ENCODE measurements around the gene PTPRG.
A peak's percentile ranks its signal among the peaks of the same experiment; 100 is the strongest.

Gene PTPRG

DNA sequence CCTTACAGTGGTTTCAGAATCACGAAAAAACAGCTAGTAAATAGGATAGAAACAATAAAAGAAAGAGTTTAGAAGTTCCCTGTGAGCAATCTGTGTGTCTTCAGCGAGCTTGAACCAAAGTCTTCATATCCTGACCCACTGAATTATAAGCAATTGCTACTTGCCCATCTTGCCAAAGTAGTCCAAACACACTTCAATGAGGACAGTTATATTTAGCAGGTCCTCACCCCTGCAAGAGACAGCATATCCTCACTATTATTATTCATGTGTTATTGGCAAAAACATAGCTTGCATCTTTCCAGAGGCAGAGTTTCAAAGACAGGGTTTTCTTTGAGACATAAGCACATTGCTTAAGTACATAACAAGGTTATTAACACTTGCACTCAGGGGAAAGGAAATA, 734.2 kb downstream of the PTPRG start:
- no peak for DNase-seq (ENCODE audit: low read depth in 1 of 2, low spot score in 1 of 2)

DNA sequence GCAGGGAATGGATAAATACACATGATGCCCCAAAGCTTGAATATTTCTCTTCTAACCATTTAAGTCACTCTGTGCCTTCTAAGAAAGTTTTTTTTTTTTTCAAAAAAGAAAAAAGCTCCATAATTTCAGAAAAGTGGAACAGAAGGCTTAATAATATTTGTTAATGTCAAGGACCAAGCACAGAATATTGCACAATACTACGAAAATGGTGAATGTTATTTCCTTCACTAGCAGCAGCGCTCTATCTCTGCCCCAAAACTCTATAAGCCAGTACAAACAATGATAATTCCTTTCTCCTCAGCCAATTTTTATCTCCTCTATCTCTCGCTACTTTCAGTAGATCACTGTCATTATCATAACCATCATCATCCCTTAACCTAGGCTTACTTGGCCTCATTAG, 739.2 kb downstream of the PTPRG start:
- no peak for DNase-seq (ENCODE audit: low read depth in 1 of 2, low spot score in 1 of 2)

DNA sequence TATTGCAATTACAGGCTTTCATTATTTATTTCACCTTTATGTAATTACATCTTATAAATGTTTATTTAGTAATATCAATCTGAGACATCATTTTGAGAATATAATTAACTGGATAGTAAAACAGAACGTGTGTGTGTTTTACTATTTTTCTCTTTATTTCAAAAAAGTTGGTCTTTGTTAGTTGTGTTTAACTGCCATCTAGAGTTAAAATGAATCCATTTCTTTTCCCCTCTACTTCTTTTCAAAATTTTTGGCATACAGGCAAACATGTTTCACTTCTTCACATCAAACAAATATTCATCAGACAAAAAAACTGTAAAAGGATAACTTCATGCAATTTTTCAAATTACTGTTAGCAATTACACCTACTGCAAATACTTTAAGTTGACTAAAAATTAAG, 750.8 kb downstream of the PTPRG start:
- DNase-seq (ENCODE audit: low read depth in 1 of 2, low spot score in 1 of 2), result no peak

DNA sequence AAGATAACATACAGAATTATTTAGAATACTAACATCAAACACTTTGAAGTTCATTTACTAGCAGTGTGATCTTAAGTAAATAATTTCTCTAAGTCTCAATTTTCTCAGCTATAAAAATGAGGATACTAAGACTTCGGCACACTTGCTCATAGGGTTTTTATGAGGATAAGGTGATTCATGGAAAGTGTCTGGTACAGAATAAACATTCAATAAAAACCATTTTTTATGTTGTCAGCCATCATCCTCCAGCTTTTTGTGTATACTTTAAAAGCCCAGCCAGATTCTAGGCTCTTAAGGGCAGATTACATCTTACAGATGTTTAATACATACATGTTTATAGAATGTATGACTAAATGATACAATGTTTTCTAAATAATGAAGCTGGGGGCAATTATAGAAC, 755.2 kb downstream of the PTPRG start:
- no peak for DNase-seq (ENCODE audit: low read depth in 1 of 2, low spot score in 1 of 2)

DNA sequence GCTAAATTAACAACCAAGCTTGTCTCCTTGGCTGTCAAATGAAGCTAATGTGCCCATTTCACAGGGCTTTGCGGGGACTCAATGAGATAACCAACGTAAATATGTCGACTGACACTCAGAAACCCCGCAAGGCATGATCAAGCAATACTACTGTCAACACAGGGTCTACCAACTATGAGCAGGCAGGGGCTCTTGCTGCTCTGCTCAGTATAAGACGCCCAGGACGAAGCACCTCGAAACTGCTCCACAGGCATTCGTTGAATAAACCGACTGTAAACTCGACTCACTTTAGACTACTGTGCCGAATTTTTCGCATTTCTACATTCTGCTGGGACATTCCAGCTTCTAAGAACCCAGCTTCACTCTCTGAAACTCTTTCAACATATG, 757.0 kb downstream of the PTPRG start:
- no peak for DNase-seq (ENCODE audit: low read depth in 1 of 2, low spot score in 1 of 2)

DNA sequence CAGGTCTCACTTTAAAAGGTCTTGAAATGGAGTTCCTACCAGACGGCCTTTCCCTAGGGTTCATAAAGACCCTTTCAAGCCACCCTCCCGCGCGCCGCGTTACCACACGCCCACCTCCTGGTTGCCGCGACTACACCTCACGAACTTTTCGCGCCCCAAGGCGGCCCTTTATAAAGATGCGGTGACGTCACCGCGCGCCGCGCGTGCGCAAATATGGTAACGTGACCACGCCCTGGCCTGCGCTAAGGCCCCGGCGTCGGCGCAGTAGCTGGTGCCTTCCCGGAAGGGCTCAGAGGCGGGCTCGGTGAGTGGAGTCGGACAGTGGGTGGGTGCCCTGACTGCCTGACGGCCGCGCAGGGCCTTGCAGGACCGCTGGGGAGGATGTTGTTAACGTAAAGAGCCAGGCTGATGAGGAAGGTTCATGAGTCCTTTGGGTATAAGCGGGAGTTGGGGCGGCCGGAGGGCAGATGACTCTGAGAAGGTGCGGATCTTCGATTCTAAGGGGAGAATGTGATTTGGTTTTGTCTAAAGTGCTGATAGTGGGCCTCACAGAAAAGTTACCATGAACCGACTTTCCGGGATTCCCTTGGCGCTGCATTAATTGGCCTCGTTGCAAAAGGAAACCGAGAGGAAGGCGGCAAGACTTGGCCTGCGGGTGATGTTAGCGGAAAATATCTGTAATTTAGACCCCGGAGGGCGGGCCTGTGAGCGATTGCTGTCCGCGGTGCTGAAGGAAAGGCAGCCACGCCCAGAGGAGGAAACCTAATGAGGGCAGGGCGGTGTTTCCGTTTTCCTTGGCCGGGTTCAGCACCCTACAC, 757.6 kb downstream of the PTPRG start:
- DNase-seq (ENCODE audit: low read depth in 1 of 2, low spot score in 1 of 2), result peak; percentile 18 to 63

DNA sequence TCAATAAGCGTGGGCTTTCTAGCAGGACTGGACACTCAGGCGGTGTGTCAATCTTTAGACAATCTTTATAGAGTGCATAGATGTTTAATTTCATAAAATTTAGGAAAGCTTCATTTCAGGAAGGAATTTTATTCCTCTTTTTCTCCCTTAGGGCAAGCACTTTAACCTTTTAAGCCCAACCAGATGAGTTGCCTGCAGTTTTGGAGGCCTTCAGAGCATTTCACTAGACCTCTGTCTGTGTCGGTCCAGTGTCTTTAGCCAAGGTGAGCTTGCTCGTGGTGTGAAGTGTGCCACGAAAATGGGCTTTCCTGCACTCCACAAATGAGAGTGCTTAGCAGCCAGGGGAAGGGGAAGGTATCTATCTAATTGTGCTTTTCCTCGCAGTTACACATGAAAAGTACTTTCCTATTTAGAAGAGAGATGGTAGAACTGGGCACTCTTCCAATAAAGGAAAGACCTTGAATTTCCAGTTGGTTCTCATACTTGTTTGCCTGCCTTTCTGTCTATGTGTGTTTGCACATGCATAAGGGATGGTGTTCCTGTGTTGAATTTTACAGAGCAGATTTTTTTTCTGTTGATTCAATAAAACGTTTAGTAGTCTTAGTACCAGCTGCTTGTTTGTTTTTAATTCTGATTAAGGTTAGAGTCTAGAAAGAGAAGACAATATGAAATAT, 758.3 kb downstream of the PTPRG start:
- DNase-seq (ENCODE audit: low read depth in 1 of 2, low spot score in 1 of 2), result no peak

DNA sequence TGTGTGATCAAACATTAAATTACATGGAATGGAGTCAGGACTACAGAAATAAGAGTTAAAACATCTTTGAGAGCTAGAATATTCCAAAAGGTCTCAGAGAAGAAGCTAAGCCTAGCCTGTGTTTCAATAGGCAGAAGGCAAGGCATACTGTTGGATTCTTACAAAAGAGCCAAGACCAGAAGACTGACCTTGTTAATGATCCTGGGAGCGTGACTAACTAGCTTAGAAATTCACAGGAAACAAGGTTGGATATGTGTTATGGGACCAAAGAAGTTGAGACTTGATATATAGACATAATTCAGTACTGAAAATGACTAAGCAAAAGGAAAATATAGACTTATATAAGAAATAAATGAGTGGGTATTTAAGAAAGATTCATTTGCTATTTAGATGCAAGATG, 761.9 kb downstream of the PTPRG start:
- DNase-seq (ENCODE audit: low read depth in 1 of 2, low spot score in 1 of 2), result no peak

DNA sequence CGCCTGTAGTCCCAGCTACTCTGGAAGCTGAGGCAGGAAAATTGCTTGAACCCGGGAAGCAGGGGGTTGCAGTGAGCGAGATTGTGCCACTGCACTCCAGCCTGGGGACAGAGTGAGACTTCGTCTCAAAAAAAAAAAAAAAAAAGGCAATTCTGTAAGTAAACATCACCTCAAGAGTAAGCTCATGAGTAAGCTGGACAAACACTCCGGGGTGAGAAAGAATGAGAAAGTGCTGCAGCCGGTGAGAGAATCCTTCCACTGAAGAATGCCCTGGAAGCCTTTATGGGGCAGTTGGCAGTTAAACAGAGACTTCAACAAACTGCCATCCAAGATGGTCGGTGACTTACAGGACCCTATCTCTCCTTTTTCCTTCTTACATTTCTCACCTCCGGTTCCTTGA, 764.5 kb downstream of the PTPRG start:
- no peak for DNase-seq (ENCODE audit: low read depth in 1 of 2, low spot score in 1 of 2)

DNA sequence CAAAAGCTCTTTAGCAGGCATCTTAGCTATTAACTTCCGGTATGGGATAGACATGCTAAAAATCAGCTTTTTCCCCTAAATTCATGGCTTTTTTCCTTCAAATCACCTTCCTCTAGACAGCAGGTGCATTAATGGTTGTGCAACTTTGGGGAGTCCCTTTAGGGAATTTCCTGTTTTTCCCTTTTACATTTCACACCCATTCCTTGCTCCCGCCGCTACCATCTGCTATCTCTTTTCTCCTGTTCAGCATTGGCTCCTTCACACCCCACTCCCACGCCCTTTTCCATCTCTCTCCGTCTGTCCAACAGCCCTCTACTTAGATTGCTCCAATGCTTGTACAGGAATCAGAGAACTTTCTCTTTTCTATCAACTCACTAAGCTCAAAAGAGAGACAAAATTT, 768.6 kb downstream of the PTPRG start:
- DNase-seq (ENCODE audit: low read depth in 1 of 2, low spot score in 1 of 2), result no peak

DNA sequence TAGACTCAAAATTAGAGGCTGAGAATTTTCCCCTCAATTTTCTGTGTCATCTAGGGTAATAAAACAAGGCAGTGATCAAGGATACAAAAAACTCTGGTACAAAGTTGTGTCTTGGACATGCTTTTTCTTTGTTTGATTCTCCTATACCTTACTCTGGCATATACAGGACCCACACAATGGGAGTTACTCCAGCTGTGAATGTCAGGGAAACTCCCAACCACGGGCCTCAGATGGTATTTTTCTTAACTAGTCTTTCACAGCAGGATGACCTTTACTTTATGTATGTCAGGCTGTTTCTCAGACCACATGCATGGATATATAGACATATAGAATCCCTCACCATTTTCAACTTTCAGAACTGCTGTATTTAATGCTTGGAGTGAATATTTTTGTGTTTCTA, 770.6 kb downstream of the PTPRG start:
- DNase-seq (ENCODE audit: low read depth in 1 of 2, low spot score in 1 of 2), result no peak

DNA sequence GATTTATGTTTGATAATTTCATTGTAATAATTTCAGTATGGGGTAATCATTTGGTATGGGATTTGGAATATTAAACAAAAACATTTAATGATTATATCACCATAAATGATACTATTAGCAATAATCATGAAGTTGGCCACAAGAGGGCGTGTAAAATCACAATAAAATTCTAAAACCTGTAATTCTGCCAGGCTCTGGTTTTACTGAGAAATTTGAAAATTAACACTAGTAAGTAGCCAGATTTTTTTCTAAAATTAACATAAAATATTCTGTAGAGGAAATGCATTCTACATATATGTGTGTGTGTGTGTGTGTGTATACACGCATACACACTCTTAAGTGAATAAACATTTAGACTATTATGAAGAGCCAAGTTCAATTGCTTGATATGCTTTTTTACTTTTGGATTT, 771.5 kb downstream of the PTPRG start:
- no peak for DNase-seq (ENCODE audit: low read depth in 1 of 2, low spot score in 1 of 2)

DNA sequence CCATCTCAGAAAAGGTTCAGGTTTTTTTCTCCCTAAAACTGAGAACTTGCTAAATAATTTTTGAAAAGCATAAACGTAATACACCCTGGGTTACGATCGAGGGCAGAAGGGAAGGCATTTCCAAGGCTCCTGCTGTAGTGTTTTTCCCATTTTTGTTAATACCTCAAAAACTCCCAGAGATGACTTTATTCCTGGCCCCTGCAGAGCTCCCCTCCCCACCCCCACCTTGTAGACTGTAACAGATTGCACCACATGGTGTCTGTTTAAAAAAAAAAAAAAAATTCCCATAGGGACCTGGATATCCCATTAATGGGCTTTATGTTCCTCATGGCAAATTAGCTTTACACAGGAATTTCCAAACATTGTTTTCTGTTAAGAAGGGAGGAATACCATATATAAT, 773.8 kb downstream of the PTPRG start:
- DNase-seq (ENCODE audit: low read depth in 1 of 2, low spot score in 1 of 2), result no peak

DNA sequence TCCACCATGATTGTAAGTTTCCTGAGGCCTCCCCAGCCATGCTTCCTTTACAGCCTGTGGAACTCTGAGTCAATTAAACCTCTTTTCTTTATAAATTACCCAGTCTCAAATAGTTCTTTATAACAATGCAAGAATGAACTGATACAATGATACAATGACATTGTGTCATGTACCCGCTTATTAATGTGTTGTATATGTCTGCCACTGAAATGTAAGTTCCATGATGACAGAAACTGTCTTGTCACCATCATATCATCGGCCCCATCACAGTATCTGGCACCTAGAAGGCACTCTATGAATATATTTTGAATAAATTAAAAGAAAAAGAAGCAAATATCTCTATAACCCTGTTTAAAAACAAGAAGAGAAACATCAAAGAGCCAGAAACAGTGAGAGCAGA, 782.4 kb downstream of the PTPRG start:
- no peak for DNase-seq (ENCODE audit: low read depth in 1 of 2, low spot score in 1 of 2)
